ENCODE measurements around the gene TCIRG1. TPM values are rescaled to one million over a fixed set of nuclear protein-coding genes. Genes with fewer than 3 reads are reported as not detected.

Gene TCIRG1, protein sequence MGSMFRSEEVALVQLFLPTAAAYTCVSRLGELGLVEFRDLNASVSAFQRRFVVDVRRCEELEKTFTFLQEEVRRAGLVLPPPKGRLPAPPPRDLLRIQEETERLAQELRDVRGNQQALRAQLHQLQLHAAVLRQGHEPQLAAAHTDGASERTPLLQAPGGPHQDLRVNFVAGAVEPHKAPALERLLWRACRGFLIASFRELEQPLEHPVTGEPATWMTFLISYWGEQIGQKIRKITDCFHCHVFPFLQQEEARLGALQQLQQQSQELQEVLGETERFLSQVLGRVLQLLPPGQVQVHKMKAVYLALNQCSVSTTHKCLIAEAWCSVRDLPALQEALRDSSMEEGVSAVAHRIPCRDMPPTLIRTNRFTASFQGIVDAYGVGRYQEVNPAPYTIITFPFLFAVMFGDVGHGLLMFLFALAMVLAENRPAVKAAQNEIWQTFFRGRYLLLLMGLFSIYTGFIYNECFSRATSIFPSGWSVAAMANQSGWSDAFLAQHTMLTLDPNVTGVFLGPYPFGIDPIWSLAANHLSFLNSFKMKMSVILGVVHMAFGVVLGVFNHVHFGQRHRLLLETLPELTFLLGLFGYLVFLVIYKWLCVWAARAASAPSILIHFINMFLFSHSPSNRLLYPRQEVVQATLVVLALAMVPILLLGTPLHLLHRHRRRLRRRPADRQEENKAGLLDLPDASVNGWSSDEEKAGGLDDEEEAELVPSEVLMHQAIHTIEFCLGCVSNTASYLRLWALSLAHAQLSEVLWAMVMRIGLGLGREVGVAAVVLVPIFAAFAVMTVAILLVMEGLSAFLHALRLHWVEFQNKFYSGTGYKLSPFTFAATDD
- total RNA-seq: 116 and 151 TPM in 2 replicates

DNA sequence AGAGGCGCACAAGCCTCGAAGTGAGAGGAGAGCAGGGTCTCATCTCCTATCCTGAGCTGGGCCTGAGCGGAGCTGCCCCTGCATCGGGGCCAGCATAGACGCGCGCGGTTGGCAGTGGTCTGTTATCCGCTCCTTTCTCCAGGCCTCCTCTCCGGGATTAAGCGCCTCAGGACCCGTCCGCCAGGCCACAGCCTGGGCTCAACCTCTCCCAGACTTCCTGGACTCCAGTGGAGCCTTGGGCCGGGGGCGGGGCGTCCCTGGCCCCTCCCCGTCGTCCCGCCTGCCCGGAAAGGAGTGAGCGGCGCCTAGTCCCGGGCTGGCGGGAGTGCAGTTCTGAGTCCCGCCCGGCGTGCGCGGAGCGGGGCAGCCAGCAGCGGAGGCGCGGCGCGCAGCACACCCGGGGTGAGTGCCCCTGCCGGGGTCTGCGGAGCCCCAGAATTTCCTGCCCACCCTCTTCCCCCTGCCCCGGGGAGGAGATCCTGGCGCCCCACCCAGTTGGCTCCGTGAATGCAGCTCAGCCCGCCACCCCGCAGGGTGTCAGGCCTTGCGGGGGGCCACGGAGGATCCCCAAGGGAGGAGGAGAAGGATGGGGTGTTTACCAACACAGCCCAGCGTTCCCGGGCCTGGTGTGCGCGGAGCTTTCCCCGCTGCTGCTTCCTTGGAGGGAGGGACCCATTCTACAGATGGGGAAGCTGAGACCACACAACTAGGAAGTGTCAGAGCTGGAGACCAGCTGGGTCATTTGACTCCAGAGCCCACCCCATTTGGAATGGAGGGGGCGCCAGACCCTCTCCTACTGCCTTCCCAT lies at the start of gene TCIRG1:
Gene TCIRG1, plus strand, starts transcription at position 308 of the 808 bp plus-strand sequence. CDS start 2,247 bp downstream, outside the sequence.

DNA sequence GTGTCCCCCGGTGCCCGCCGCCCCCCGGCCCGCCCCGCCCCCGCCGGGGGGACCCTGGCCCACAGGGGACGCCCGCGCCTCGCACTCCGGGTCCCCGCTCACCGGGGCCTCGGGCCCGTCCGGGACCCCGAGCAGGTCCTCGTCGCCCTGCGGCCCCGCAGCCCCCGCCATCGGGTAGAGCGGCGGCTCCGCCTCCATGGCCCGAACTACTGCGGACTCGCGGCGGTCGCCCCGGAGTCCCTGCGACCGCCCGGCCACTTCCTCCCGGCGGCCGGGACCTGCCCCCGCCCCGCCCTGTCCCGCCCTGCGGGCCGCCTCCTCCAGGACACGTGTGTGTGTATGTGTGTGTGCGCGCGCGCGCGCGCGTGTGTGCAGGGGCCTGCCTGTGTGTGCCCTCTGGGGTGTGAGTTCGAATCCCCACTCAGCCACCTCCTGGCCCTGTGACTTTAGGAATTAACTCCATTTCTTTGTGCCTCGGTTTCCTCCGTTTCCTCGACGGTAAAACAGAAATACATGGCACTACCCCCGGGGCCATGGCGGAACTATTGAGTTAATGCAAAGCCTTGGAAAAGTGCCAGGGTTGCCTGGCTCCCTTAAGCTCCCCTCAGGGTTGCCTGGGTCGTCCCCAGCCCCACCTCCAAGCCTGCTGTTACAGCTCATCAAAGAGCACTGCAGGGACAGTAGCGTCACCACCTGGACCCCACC lies 34.8 kb upstream of the TCIRG1 start, which contains the start of gene UNC93B1:
Gene UNC93B1, minus strand, starts transcription at position 252 of the 705 bp plus-strand sequence. Its CDS starts 54 bp downstream, at position 198.

DNA sequence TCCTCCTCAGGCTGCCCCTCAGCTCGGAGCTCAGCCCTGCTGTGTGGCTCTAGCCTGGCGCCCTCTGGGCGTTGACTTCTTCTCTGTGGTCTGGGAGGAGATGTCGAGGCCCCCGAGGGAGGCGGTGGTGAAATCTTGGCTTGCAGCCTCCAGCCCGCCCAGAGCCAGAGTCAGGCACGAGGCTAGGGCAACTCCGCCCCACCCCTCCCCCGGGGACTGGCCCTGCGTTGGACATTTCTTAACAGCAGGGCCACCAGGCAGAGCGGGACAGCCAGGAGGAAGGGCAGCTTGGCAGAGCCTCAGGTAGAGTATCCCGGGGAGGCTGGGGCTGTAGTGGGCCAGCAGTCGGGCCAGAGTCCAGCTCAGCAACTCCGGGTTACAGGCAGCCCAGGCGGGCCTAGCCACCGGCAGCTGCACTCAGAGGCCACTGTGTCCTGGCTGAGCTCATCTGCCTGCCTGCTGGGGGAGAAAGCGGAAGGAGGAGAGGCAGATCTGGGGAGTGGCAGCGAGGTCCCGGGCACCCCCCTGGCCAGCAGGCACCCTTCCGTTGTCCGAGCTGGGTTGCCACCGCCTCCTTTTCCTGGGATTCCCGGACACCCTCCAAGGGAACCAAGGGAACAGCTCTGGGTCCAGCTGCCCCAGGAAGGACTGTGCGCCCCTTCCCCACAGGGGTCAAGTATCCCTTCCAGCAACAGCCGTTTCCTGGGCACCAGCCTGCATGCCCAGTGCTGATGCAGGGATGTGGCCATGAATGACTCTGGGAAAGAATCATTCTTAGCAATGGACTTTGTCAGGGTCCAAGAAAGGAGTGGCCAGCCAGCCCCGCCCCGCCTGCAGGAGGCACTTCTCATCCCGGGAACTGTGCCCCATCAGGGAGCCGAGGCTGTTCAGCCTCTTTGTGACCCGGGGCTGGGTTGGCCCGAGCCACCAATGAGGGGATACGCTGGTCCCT lies 28.5 kb upstream of the TCIRG1 start, which contains the start of gene ALDH3B1:
Gene ALDH3B1, plus strand, starts transcription at position 238 of the 952 bp plus-strand sequence. CDS start 4,971 bp downstream, outside the sequence.

DNA sequence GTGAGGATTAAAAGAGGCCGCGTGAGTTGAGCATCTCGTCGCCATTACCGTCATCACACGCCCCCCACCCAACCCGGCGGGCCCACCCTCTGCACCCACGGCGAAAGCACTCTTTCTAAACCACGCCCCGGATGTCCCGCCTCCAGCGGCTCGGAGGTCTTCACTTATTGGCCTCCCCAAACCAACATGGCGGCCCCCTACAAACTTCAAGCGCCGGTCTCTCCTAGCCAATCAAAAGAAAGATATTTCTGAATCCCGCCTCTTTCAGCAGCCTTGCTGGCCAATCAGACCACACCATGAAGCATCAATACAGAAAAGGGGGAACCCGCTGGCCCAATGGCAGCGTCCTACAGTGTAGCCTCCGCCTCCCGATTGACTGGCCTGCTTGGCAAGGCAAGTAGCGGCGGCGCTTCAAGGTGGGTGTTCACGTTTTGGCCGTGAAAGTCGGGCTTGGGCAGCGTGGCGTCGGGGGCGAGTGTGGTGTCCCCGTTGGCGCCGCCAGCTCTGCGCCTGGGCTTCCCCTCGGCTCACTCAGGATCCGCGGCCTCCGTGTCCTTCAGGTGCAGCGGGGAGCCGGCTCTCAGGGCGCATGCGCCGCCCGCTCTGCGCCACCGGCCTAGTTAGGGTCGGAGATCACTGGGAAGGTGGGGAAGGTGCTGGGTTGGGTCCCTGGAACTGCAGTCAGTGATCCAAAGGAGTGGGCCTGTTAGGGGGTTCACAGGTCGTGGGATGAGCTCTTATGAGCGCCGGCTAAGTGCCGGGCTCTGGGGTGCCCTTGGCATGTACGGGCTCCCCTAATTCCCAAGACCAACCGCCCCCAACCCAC lies 8.3 kb upstream of the TCIRG1 start, which contains the start of gene NDUFS8:
Gene NDUFS8, plus strand, starts transcription at position 364 of the 826 bp plus-strand sequence. CDS start 1,471 bp downstream, outside the sequence.

Other genes with a start within 250 kb of the TCIRG1 start
- gene UNC93B1, start 34.9 kb upstream of the TCIRG1 start, total RNA-seq: 17.3 and 17.7 TPM in 2 replicates
- 61.7 and 66.1 TPM in 2 replicates for gene ALDH3B1, start 28.7 kb upstream of the TCIRG1 start, total RNA-seq
- 233 TPM in 2 replicates for gene NDUFS8, start 8.3 kb upstream of the TCIRG1 start, total RNA-seq
- 6.7 and 9.5 TPM in 2 replicates for gene CHKA, start 82.4 kb downstream of the TCIRG1 start, total RNA-seq
- 7.8 and 11.7 TPM in 2 replicates for gene KMT5B, start 174.3 kb downstream of the TCIRG1 start, total RNA-seq
- gene C11orf24, start 232.9 kb downstream of the TCIRG1 start, total RNA-seq: 75.1 and 94.8 TPM in 2 replicates